A549 (cell line): ENCODE data around the gene GNG12.

Experiments
- CHD2 ChIP-seq: fragments of 150-350 bp; IDR thresholded peaks from 2 replicates; pipeline ENCODE4 v1.6.1; 2014; ENCODE audit warnings: low read length; ENCODE audit not compliant: partially characterized antibody
- CHD4 ChIP-seq: fragments of 200-600 bp; sonication (generic); IDR thresholded peaks from 2 replicates; pipeline ENCODE4 v1.6.1; 2016; ENCODE audit warnings: antibody characterized with exemption, mild to moderate bottlenecking, borderline replicate concordance
- EP300 ChIP-seq, 2 experiments: fragments of >200 bp; sonication (Bioruptor Twin); formaldehyde crosslinking; IDR thresholded peaks; 2 replicates in 1 of 2; 3 replicates in 1 of 2; pipeline ENCODE4 v1.6.1; 2016 to 2017
- KDM1A ChIP-seq: fragments of 200-600 bp; sonication (generic); IDR thresholded peaks from 2 replicates; pipeline ENCODE4 v1.6.1; 2016; ENCODE audit warnings: low read depth, mild to moderate bottlenecking
- POLR2A ChIP-seq: IDR thresholded peaks from 2 replicates; pipeline ENCODE4 v1.6.1; 2012; ENCODE audit warnings: mild to moderate bottlenecking, low read length
- RAD21 ChIP-seq, 2 experiments: fragments of >200 bp in 1 of 2; sonication (Bioruptor Twin) in 1 of 2; formaldehyde crosslinking in 1 of 2; IDR thresholded peaks in 1 of 2; conservative IDR thresholded peaks in 1 of 2; 2 replicates in 1 of 2; 3 replicates in 1 of 2; pipeline ENCODE4 v1.6.1; 2012 to 2018; ENCODE audit warnings: inconsistent platforms in 1 of 2
- SMC3 ChIP-seq: fragments of >200 bp; sonication (Bioruptor Twin); formaldehyde crosslinking; IDR thresholded peaks from 3 replicates; pipeline ENCODE4 v1.6.1; 2018; ENCODE audit warnings: inconsistent platforms
- SREBF2 ChIP-seq: fragments of 450-650 bp; IDR thresholded peaks from 2 replicates; pipeline ENCODE4 v1.6.1; 2014; ENCODE audit warnings: mild to moderate bottlenecking, moderate library complexity
- TFCP2L1 ChIP-seq: fragments of 250-450 bp; sonication (Bioruptor Pico); IDR thresholded peaks from 2 replicates; pipeline ENCODE4 v1.5.0; 2021; ENCODE audit warnings: mild to moderate bottlenecking
- ZNF302 ChIP-seq: fragments of 250-450 bp; sonication (Bioruptor Pico); IDR thresholded peaks from 2 replicates; pipeline ENCODE4 v1.9.0; 2021; ENCODE audit warnings: inconsistent platforms, mild to moderate bottlenecking, moderate library complexity
- TF ChIP-seq, protein P1 (sequence below): fragments of >200 bp; sonication (Bioruptor Twin); formaldehyde crosslinking; IDR thresholded peaks from 3 replicates; pipeline ENCODE4 v1.5.1; 2016
- TF ChIP-seq, protein P2 (sequence below): fragments of 200-600 bp; sonication (generic); IDR thresholded peaks from 2 replicates; pipeline ENCODE4 v1.6.1; 2016; ENCODE audit warnings: antibody characterized with exemption, mild to moderate bottlenecking, moderate library complexity
- TF ChIP-seq, protein P3 (sequence below): fragments of 250-450 bp; sonication (Bioruptor Pico); IDR thresholded peaks from 2 replicates; pipeline ENCODE4 v1.5.0; 2020; ENCODE audit warnings: low read depth, mild to moderate bottlenecking, moderate library complexity
- TF ChIP-seq, protein P4 (sequence below): fragments of 450-650 bp; IDR thresholded peaks from 2 replicates; pipeline ENCODE4 v1.6.1; 2014; ENCODE audit warnings: antibody characterized with exemption

DNA sequence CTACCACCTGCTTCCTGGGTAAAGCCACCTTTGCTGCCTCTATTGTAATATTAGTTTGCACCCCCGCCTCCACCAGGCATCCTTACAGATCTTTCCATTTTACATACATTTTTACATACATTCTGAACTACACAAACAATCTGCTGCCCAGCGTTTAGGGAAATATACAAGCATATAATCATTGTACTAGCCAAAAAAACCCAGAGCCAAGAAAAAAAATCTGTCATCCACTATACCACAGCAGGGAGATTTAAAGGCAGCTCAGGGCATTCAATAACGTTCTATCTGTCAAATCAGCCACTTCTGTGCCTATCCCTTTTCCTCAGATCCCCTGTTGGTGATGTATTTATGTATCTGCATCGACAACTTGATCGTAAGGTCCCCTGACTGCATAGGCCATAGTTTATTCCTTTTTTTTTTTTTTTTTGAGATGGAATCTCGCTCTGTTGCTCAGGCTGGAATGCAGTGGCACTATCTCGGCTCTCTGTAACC lies 43.0 kb downstream of the GNG12 start:
- TF ChIP-seq EP300 (IDR thresholded peaks at IDR 0.05) (no peak), CHD2 (no peak), POLR2A (no peak), SMC3 (no peak), CHD4 (no peak), ZNF302 (CRISPR knock-in tag) (no peak), TFCP2L1 (CRISPR knock-in tag) (no peak), SREBF2 (no peak), KDM1A (no peak), RAD21 (conservative IDR thresholded peaks at IDR 0.05 in 1 of 2, IDR thresholded peaks at IDR 0.05 in 1 of 2) (no peak)
- TF ChIP-seq, protein P1, sequence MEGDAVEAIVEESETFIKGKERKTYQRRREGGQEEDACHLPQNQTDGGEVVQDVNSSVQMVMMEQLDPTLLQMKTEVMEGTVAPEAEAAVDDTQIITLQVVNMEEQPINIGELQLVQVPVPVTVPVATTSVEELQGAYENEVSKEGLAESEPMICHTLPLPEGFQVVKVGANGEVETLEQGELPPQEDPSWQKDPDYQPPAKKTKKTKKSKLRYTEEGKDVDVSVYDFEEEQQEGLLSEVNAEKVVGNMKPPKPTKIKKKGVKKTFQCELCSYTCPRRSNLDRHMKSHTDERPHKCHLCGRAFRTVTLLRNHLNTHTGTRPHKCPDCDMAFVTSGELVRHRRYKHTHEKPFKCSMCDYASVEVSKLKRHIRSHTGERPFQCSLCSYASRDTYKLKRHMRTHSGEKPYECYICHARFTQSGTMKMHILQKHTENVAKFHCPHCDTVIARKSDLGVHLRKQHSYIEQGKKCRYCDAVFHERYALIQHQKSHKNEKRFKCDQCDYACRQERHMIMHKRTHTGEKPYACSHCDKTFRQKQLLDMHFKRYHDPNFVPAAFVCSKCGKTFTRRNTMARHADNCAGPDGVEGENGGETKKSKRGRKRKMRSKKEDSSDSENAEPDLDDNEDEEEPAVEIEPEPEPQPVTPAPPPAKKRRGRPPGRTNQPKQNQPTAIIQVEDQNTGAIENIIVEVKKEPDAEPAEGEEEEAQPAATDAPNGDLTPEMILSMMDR: no peak
- TF ChIP-seq, protein P2, sequence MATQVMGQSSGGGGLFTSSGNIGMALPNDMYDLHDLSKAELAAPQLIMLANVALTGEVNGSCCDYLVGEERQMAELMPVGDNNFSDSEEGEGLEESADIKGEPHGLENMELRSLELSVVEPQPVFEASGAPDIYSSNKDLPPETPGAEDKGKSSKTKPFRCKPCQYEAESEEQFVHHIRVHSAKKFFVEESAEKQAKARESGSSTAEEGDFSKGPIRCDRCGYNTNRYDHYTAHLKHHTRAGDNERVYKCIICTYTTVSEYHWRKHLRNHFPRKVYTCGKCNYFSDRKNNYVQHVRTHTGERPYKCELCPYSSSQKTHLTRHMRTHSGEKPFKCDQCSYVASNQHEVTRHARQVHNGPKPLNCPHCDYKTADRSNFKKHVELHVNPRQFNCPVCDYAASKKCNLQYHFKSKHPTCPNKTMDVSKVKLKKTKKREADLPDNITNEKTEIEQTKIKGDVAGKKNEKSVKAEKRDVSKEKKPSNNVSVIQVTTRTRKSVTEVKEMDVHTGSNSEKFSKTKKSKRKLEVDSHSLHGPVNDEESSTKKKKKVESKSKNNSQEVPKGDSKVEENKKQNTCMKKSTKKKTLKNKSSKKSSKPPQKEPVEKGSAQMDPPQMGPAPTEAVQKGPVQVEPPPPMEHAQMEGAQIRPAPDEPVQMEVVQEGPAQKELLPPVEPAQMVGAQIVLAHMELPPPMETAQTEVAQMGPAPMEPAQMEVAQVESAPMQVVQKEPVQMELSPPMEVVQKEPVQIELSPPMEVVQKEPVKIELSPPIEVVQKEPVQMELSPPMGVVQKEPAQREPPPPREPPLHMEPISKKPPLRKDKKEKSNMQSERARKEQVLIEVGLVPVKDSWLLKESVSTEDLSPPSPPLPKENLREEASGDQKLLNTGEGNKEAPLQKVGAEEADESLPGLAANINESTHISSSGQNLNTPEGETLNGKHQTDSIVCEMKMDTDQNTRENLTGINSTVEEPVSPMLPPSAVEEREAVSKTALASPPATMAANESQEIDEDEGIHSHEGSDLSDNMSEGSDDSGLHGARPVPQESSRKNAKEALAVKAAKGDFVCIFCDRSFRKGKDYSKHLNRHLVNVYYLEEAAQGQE: no peak
- TF ChIP-seq, protein P3, sequence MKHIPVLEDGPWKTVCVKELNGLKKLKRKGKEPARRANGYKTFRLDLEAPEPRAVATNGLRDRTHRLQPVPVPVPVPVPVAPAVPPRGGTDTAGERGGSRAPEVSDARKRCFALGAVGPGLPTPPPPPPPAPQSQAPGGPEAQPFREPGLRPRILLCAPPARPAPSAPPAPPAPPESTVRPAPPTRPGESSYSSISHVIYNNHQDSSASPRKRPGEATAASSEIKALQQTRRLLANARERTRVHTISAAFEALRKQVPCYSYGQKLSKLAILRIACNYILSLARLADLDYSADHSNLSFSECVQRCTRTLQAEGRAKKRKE: no peak
- TF ChIP-seq, protein P4, sequence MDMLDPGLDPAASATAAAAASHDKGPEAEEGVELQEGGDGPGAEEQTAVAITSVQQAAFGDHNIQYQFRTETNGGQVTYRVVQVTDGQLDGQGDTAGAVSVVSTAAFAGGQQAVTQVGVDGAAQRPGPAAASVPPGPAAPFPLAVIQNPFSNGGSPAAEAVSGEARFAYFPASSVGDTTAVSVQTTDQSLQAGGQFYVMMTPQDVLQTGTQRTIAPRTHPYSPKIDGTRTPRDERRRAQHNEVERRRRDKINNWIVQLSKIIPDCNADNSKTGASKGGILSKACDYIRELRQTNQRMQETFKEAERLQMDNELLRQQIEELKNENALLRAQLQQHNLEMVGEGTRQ: no peak
